GM06990 (cell line): ENCODE results near the gene HNMT.

Experiments used
- DNase-seq: peaks from one replicate; pipeline ENCODE4 v3.0.0-alpha.2; 2011; ENCODE audit not compliant: insufficient read length; ENCODE audit errors: extremely low read depth
- H3K27me3 ChIP-seq: replicated peaks from 2 replicates; pipeline ENCODE4 v1.6.0; 2011; ENCODE audit warnings: low read length; ENCODE audit not compliant: control insufficient read depth, insufficient read depth
- H3K36me3 ChIP-seq: 2 replicates; pipeline ENCODE4 v1.5.1; 2011; ENCODE audit warnings: low read length; ENCODE audit not compliant: control insufficient read depth, insufficient read depth
- H3K4me3 ChIP-seq: replicated peaks from 2 replicates; pipeline ENCODE4 v1.5.1; 2011; ENCODE audit warnings: low read depth, mild to moderate bottlenecking, control low read depth, low read length
- TF ChIP-seq, protein P1 (sequence below): IDR thresholded peaks from 2 replicates; pipeline ENCODE4 v1.5.1; 2011; ENCODE audit warnings: low read length, control low read depth, mild to moderate bottlenecking, inconsistent platforms; ENCODE audit not compliant: insufficient read depth, poor library complexity, severe bottlenecking

The HNMT gene

DNA sequence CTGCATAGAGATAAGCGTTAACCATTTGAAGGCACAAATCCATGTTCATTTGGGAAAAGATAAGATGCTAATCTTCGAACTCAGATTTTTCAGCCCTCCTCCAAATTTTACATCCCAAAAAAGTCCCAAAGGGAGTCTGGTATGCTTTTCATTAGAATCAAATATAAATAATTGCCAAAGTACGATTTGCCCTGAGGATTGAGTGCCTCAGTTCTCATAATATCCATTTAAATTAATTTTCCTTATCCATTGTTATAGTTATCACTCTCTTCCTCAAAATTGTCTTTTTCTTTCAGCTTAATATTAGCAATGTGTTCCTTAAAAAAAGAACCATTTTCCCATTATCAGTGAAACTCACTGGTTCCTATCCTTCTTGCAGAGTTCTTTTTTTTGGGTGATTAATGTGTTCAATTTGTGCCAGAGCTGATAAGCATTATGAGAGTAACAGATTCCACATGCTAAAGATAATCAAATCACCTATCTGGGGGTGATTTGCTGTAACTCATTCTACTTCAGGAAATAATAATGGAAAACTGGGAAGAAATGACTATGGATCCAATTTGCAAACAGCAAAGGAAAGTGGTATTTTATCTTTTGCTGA, 686 bp downstream of the HNMT start:
- DNase-seq: no peak
- H3K4me3 ChIP-seq: no peak overlapping the region
- TF ChIP-seq, protein P1, sequence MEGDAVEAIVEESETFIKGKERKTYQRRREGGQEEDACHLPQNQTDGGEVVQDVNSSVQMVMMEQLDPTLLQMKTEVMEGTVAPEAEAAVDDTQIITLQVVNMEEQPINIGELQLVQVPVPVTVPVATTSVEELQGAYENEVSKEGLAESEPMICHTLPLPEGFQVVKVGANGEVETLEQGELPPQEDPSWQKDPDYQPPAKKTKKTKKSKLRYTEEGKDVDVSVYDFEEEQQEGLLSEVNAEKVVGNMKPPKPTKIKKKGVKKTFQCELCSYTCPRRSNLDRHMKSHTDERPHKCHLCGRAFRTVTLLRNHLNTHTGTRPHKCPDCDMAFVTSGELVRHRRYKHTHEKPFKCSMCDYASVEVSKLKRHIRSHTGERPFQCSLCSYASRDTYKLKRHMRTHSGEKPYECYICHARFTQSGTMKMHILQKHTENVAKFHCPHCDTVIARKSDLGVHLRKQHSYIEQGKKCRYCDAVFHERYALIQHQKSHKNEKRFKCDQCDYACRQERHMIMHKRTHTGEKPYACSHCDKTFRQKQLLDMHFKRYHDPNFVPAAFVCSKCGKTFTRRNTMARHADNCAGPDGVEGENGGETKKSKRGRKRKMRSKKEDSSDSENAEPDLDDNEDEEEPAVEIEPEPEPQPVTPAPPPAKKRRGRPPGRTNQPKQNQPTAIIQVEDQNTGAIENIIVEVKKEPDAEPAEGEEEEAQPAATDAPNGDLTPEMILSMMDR: no peak
- no peaks in the 10 kb centered on the region for H3K36me3 ChIP-seq
- H3K27me3 ChIP-seq: no peaks in the 10 kb centered on the region

DNA sequence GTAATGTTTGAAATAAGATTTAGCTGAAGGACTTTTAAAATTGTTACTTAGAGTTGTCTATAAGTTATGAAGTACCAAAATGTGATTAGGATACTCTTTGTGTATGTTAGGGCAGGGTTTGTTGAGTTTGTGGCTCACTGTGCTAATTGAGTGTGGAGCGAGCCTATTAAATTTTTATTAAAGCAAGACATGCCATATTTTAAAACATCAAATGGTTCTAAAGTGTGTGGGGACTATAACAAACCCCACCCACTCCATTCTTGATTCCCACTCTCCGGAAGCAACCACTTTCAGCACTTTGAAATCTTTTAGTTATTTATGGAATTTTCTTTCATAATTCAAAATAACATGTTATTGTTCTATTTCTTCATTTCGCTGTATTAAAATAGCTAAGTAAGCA, 1.8 kb downstream of the HNMT start:
- H3K4me3 ChIP-seq: no peak overlapping the region
- no peaks in the 10 kb centered on the region for H3K36me3 ChIP-seq
- DNase-seq: no peak
- TF ChIP-seq, protein P1: no peak
- H3K27me3 ChIP-seq: no peaks in the 10 kb centered on the region; the same call in 1 of the 2 replicates

DNA sequence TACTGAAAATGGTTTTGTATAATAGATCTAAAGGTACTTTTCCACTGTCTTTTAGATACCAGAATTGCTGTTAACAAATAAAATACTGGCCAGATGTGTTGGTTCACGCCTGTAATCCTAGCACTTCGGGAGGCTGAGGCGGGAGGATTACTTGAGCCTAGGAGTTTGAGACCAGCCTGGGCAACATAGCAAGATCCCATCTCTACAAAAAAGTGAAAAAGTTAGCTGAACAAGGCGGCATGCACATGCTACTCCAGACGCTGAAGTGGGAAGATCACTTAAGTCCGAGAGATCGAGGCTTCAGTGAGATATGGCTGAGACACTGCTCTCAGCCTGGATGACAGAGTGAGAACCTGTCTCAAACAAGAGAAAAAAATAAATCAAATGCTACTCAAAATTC, 2.8 kb downstream of the HNMT start:
- no peak overlapping the region for H3K4me3 ChIP-seq
- no peaks in the 10 kb centered on the region for H3K36me3 ChIP-seq
- TF ChIP-seq, protein P1: no peak
- H3K27me3 ChIP-seq: no peaks in the 10 kb centered on the region; the same call in 1 of the 2 replicates
- no peak for DNase-seq

DNA sequence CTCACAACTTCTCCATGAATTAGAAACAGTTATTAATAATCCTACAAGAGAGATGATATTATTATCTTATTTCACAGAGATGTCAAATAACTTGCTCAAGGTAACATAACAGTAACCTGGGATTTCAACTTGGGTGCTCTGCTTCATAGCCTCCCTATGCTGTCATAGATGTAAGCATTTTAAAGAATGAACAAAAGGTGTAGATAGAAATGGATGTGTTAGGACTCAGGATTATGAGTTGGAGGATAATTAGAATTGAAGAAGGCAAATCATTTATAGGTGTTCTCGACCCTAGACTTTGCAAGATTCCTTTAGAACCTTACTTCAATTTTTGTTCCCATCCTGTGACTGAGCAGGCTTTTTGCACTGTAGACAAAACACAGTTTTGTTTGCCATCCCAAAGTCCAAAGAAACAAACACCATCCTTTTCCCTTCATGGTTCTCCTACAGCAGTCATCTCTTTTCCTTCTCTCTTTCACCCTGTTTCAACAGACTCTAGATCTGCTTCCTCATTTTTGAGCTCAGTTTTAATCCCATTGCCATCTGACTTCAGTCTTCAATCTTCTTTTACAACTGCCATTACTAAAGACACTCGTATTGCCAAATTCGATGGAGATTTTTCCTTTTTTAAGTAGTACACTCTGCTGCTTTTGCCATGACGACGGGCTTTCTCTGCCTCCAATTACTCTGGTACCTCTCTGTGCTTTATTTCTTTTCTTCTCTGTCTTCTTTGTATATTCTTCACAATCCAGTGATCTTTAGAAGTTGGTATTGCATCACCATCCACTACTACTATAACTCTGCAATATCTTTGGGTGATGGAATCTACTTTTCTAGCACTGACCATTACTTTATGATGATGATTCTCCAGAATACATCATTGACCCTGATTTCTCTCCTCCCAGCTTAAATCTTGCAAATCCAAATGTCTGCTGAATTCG, 4.5 kb downstream of the HNMT start:
- Histone ChIP-seq H3K27me3 (no peaks in the 10 kb centered on the region; the same call in 1 of the 2 replicates), H3K4me3 (no peak overlapping the region), H3K36me3 (no peaks in the 10 kb centered on the region)
- DNase-seq: no peak
- TF ChIP-seq, protein P1: no peak

DNA sequence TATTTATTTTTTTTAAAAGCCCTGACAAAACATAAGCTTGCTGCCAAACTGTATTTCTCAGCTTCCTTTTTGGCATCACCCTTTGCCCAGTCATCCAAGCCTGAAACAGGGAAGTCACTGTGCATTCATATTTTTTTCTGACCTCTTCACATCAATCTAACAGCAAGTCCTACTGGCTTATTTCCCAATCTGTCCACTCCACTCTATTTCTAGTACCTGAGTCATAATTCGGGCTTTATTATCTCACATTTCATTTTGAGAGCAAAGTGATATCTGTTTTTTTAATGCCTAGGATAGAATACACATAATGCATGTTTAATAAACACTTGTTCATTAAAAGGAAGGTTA, 5.1 kb downstream of the HNMT start:
- DNase-seq: no peak
- TF ChIP-seq, protein P1: no peak
- Histone ChIP-seq H3K27me3 (no peaks in the 10 kb centered on the region; the same call in 1 of the 2 replicates), H3K36me3 (no peaks in the 10 kb centered on the region), H3K4me3 (no peak overlapping the region)
